ENCODE results near the gene RANBP1.

DNA sequence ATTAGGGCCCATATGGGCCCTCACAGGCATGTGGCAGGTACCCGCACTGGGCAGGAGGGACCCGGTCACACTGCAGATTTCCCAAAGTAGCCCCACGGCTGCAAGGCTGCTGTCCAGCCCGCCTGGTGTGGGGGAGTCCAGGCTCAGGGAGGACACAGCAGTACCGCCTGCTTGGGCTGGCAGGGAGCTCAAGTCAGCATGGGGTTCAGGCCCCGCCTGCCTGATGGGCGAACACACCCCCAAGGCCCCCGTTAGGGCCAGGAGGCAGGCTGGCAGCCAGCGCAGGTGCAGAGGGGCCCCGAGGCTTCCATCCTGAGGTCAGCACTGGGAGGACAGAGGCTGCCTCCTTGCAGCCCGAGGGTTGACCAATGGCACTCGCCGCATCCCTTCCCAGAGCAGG lies 21.2 kb downstream of the RANBP1 start:
- TF ChIP-seq ZNF416 (CRISPR knock-in tag; IDR thresholded peaks at IDR 0.05) (no peak), GABPB1 (CRISPR knock-in tag; IDR thresholded peaks at IDR 0.05) (no peak), NR2C2 (CRISPR knock-in tag; IDR thresholded peaks at IDR 0.05) (no peak), NR3C1 (CRISPR knock-in tag; conservative IDR thresholded peaks at IDR 0.05; ENCODE audit: low read depth) (no peak), FOXK1 (CRISPR knock-in tag; IDR thresholded peaks at IDR 0.05) (no peak)
- TF ChIP-seq, protein P1, sequence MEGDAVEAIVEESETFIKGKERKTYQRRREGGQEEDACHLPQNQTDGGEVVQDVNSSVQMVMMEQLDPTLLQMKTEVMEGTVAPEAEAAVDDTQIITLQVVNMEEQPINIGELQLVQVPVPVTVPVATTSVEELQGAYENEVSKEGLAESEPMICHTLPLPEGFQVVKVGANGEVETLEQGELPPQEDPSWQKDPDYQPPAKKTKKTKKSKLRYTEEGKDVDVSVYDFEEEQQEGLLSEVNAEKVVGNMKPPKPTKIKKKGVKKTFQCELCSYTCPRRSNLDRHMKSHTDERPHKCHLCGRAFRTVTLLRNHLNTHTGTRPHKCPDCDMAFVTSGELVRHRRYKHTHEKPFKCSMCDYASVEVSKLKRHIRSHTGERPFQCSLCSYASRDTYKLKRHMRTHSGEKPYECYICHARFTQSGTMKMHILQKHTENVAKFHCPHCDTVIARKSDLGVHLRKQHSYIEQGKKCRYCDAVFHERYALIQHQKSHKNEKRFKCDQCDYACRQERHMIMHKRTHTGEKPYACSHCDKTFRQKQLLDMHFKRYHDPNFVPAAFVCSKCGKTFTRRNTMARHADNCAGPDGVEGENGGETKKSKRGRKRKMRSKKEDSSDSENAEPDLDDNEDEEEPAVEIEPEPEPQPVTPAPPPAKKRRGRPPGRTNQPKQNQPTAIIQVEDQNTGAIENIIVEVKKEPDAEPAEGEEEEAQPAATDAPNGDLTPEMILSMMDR (IDR thresholded peaks at IDR 0.05): no peak
- TF ChIP-seq, protein P2, sequence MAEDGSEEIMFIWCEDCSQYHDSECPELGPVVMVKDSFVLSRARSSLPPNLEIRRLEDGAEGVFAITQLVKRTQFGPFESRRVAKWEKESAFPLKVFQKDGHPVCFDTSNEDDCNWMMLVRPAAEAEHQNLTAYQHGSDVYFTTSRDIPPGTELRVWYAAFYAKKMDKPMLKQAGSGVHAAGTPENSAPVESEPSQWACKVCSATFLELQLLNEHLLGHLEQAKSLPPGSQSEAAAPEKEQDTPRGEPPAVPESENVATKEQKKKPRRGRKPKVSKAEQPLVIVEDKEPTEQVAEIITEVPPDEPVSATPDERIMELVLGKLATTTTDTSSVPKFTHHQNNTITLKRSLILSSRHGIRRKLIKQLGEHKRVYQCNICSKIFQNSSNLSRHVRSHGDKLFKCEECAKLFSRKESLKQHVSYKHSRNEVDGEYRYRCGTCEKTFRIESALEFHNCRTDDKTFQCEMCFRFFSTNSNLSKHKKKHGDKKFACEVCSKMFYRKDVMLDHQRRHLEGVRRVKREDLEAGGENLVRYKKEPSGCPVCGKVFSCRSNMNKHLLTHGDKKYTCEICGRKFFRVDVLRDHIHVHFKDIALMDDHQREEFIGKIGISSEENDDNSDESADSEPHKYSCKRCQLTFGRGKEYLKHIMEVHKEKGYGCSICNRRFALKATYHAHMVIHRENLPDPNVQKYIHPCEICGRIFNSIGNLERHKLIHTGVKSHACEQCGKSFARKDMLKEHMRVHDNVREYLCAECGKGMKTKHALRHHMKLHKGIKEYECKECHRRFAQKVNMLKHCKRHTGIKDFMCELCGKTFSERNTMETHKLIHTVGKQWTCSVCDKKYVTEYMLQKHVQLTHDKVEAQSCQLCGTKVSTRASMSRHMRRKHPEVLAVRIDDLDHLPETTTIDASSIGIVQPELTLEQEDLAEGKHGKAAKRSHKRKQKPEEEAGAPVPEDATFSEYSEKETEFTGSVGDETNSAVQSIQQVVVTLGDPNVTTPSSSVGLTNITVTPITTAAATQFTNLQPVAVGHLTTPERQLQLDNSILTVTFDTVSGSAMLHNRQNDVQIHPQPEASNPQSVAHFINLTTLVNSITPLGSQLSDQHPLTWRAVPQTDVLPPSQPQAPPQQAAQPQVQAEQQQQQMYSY (CRISPR knock-in tag; IDR thresholded peaks at IDR 0.05): no peak
- TF ChIP-seq, protein P3, sequence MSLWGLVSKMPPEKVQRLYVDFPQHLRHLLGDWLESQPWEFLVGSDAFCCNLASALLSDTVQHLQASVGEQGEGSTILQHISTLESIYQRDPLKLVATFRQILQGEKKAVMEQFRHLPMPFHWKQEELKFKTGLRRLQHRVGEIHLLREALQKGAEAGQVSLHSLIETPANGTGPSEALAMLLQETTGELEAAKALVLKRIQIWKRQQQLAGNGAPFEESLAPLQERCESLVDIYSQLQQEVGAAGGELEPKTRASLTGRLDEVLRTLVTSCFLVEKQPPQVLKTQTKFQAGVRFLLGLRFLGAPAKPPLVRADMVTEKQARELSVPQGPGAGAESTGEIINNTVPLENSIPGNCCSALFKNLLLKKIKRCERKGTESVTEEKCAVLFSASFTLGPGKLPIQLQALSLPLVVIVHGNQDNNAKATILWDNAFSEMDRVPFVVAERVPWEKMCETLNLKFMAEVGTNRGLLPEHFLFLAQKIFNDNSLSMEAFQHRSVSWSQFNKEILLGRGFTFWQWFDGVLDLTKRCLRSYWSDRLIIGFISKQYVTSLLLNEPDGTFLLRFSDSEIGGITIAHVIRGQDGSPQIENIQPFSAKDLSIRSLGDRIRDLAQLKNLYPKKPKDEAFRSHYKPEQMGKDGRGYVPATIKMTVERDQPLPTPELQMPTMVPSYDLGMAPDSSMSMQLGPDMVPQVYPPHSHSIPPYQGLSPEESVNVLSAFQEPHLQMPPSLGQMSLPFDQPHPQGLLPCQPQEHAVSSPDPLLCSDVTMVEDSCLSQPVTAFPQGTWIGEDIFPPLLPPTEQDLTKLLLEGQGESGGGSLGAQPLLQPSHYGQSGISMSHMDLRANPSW (CRISPR knock-in tag; conservative IDR thresholded peaks at IDR 0.05; ENCODE audit: low read depth): no peak
- TF ChIP-seq, protein P4, sequence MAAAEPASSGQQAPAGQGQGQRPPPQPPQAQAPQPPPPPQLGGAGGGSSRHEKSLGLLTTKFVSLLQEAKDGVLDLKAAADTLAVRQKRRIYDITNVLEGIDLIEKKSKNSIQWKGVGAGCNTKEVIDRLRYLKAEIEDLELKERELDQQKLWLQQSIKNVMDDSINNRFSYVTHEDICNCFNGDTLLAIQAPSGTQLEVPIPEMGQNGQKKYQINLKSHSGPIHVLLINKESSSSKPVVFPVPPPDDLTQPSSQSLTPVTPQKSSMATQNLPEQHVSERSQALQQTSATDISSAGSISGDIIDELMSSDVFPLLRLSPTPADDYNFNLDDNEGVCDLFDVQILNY (CRISPR knock-in tag; IDR thresholded peaks at IDR 0.05): no peak
